H9 (cell line): ENCODE measurements around the gene AFDN. TPM values are rescaled to one million over a fixed set of nuclear protein-coding genes. Genes with fewer than 3 reads are reported as not detected.

ENCODE experiments used
- DNase-seq: peaks from one replicate; pipeline ENCODE4 v3.0.0-alpha.2; 2017
- H2AFZ ChIP-seq: one replicate; pipeline ENCODE4 v1.6.1; 2013; ENCODE audit warnings: mild to moderate bottlenecking, low read length, control low read depth, moderate library complexity
- H2AK5ac ChIP-seq: 2 replicates; pipeline ENCODE4 v1.6.1; 2013; ENCODE audit warnings: low read length, control low read depth, mixed read lengths; ENCODE audit not compliant: insufficient read length
- H2BK120ac ChIP-seq: one replicate; pipeline ENCODE4 v1.6.1; 2013; ENCODE audit warnings: low read depth, mild to moderate bottlenecking, low read length, control low read depth, inconsistent platforms; ENCODE audit not compliant: poor library complexity, severe bottlenecking
- H2BK12ac ChIP-seq: 2 replicates; pipeline ENCODE4 v1.6.1; 2013; ENCODE audit warnings: low read length, control low read depth, mixed read lengths, low read depth; ENCODE audit not compliant: insufficient read length
- H2BK15ac ChIP-seq: 2 replicates; pipeline ENCODE4 v1.6.1; 2013; ENCODE audit warnings: low read depth, low read length, control low read depth
- H2BK20ac ChIP-seq: one replicate; pipeline ENCODE4 v1.6.1; 2013; ENCODE audit warnings: low read depth, mild to moderate bottlenecking, low read length, control low read depth, inconsistent platforms; ENCODE audit not compliant: poor library complexity, severe bottlenecking
- H2BK5ac ChIP-seq: 2 replicates; pipeline ENCODE4 v1.6.1; 2013; ENCODE audit warnings: low read length, control low read depth, mixed read lengths; ENCODE audit not compliant: insufficient read length
- H3K14ac ChIP-seq: 2 replicates; pipeline ENCODE4 v1.6.1; 2013; ENCODE audit warnings: low read length, control low read depth; ENCODE audit not compliant: insufficient read depth
- H3K18ac ChIP-seq: 2 replicates; pipeline ENCODE4 v1.6.1; 2013; ENCODE audit warnings: low read depth, mild to moderate bottlenecking, mixed read lengths, low read length, control low read depth; ENCODE audit not compliant: insufficient read length
- H3K23ac ChIP-seq: 2 replicates; pipeline ENCODE4 v1.6.1; 2013; ENCODE audit warnings: low read length, control low read depth, mixed read lengths, low read depth; ENCODE audit not compliant: insufficient read length
- H3K23me2 ChIP-seq: 2 replicates; pipeline ENCODE4 v1.6.1; 2013; ENCODE audit warnings: low read depth, mild to moderate bottlenecking, mixed read lengths, low read length, control low read depth; ENCODE audit not compliant: insufficient read length, poor library complexity, severe bottlenecking
- H3K27ac ChIP-seq: 2 replicates; pipeline ENCODE4 v1.5.1; 2013; ENCODE audit warnings: low read length, control low read depth, mixed read lengths, low read depth; ENCODE audit not compliant: insufficient read length
- H3K27me3 ChIP-seq: 2 replicates; pipeline ENCODE4 v1.6.1; 2013; ENCODE audit warnings: low read length, control low read depth, inconsistent platforms; ENCODE audit not compliant: insufficient read depth
- H3K4ac ChIP-seq: 2 replicates; pipeline ENCODE4 v1.6.1; 2013; ENCODE audit warnings: low read depth, mild to moderate bottlenecking, control low read depth, inconsistent platforms, low read length, moderate library complexity
- H3K4me1 ChIP-seq: 2 replicates; pipeline ENCODE4 v1.6.1; 2013; ENCODE audit warnings: low read length, control low read depth, inconsistent platforms; ENCODE audit not compliant: insufficient read depth
- H3K4me2 ChIP-seq: 2 replicates; pipeline ENCODE4 v1.6.1; 2013; ENCODE audit warnings: low read length, control low read depth, mixed read lengths; ENCODE audit not compliant: insufficient read length, insufficient read depth
- H3K56ac ChIP-seq: 2 replicates; pipeline ENCODE4 v1.6.1; 2013; ENCODE audit warnings: low read depth, mild to moderate bottlenecking, mixed read lengths, low read length, control low read depth; ENCODE audit not compliant: insufficient read length
- H3K79me1 ChIP-seq: 2 replicates; pipeline ENCODE4 v1.6.1; 2013; ENCODE audit warnings: low read depth, mild to moderate bottlenecking, moderate library complexity, low read length, control low read depth, inconsistent platforms; ENCODE audit not compliant: insufficient read depth, poor library complexity, severe bottlenecking
- H3K79me2 ChIP-seq: 2 replicates; pipeline ENCODE4 v1.6.1; 2013; ENCODE audit warnings: low read length, control low read depth, inconsistent platforms; ENCODE audit not compliant: insufficient read depth
- H3K9ac ChIP-seq: 2 replicates; pipeline ENCODE4 v1.6.1; 2013; ENCODE audit warnings: low read length, control low read depth, mixed read lengths; ENCODE audit not compliant: insufficient read length; ENCODE audit errors: extremely low read depth
- H3K9me3 ChIP-seq: one replicate; pipeline ENCODE4 v1.6.1; 2013; ENCODE audit warnings: low read depth, low read length, inconsistent platforms; ENCODE audit not compliant: control insufficient read depth
- H3T11ph ChIP-seq: one replicate; pipeline ENCODE4 v1.6.1; 2013; ENCODE audit warnings: mild to moderate bottlenecking, low read length, control low read depth, inconsistent platforms
- H4K20me1 ChIP-seq: one replicate; pipeline ENCODE4 v1.6.1; 2013; ENCODE audit not compliant: control insufficient read depth, insufficient read length, insufficient read depth
- H4K5ac ChIP-seq: 2 replicates; pipeline ENCODE4 v1.6.1; 2013; ENCODE audit warnings: low read depth, mild to moderate bottlenecking, mixed read lengths, low read length, control low read depth; ENCODE audit not compliant: insufficient read length
- H4K8ac ChIP-seq: replicated peaks from 2 replicates; pipeline ENCODE4 v1.6.1; 2013; ENCODE audit warnings: low read length, control low read depth, mixed read lengths, low read depth; ENCODE audit not compliant: insufficient read length
- H4K91ac ChIP-seq: 2 replicates; pipeline ENCODE4 v1.6.1; 2013; ENCODE audit warnings: low read depth, mild to moderate bottlenecking, moderate library complexity, mixed read lengths, low read length, control low read depth; ENCODE audit not compliant: insufficient read length
- H3K27ac Mint-ChIP-seq, 3 experiments: 2 replicates in 2 of 3; 3 replicates in 1 of 3; pipeline ENCODE4 v1.8.0; 2020 to 2021; ENCODE audit warnings: mixed read lengths in 3 of 3, mild to moderate bottlenecking in 1 of 3, moderate library complexity in 1 of 3
- H3K27me3 Mint-ChIP-seq: 2 replicates; pipeline ENCODE4 v1.8.0; 2021; ENCODE audit warnings: low read depth, mild to moderate bottlenecking, moderate library complexity, mixed read lengths
- H3K36me3 Mint-ChIP-seq, 3 experiments: 2 replicates in 2 of 3; 3 replicates in 1 of 3; pipeline ENCODE4 v1.8.0; 2020 to 2021; ENCODE audit warnings: low read depth in 3 of 3, mixed read lengths in 3 of 3; ENCODE audit not compliant: insufficient read depth in 1 of 3
- H3K4me1 Mint-ChIP-seq, 2 experiments: 2 replicates each; pipeline ENCODE4 v1.8.0; 2020; ENCODE audit warnings: mixed read lengths in 2 of 2
- H3K4me3 Mint-ChIP-seq, 2 experiments: 2 replicates in 1 of 2; 3 replicates in 1 of 2; pipeline ENCODE4 v1.8.0; 2020 to 2021; ENCODE audit warnings: mild to moderate bottlenecking in 2 of 2, mixed read lengths in 2 of 2, moderate library complexity in 1 of 2
- H3K9me3 Mint-ChIP-seq, 2 experiments: 2 replicates in 1 of 2; 3 replicates in 1 of 2; pipeline ENCODE4 v1.8.0; 2020; ENCODE audit warnings: mild to moderate bottlenecking in 2 of 2, mixed read lengths in 2 of 2, moderate library complexity in 1 of 2
- WGBS: extraction: QIAGEN DNeasy Blood & Tissue Kit; methylation state at CpG from one replicate; pipeline ENCODE4 v1.1.7; 2013; ENCODE audit warnings: missing lambda C conversion rate, low lambda C conversion rate, mixed read lengths; ENCODE audit not compliant: insufficient read length; ENCODE audit errors: extremely low coverage; 5-methylcytosine and 5-hydroxymethylcytosine counted together
- total RNA-seq: library from RNA; stranded (reverse); gene quantifications from 2 replicates; pipeline ENCODE4 v1.2.1, GENCODE V29; 2021
- TF ChIP-seq, protein P1 (sequence below): fragments of 200-600 bp; sonication (generic); conservative IDR thresholded peaks from 3 replicates; pipeline ENCODE4 v1.8.0; 2021; ENCODE audit warnings: antibody characterized with exemption, mild to moderate bottlenecking

Gene AFDN
- total RNA-seq, 1 experiment from 2014 or later = 157 TPM

DNA sequence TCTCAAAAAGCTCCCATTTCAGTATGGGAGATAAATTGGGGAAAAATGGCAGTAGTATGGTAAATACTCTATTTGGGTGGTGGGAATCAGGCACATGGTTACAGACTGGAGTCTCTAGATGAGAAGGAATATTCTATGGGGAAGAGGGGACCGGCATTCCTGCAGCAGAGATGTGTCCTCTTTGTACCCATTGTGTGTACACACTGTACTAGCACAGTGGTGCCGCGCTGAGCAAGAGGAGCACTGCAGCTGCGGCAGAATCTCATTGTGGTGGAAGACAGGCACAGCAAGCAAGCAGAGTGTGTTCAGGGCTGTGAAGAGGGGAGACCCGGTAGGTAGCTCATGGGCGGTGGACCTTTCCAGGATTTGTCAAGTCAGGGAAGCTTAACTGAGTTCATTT is 13.0 kb downstream of the AFDN start:
- peaks cover 5% of the 10 kb centered on the region for H3K79me1 ChIP-seq
- no peak overlapping the region for H3K18ac ChIP-seq
- H4K5ac ChIP-seq = no peak overlapping the region
- whole genome bisulfite sequencing = no CpG with 5 or more reads among the region's 6 CpGs
- no peak overlapping the region for H3K23ac ChIP-seq
- no peak overlapping the region for H3K4me2 ChIP-seq
- no peaks in the 10 kb centered on the region for H4K20me1 ChIP-seq
- H3K14ac ChIP-seq = no peak overlapping the region; the same call in 1 of the 2 replicates
- Mint-ChIP-seq H3K4me1 (peaks cover 15 to 18% of the 10 kb centered on the region in 2 experiments), H3K27me3 (no peaks in the 10 kb centered on the region), H3K27ac (no peak overlapping the region), H3K9me3 (no peaks in the 10 kb centered on the region), H3K4me3 (no peak overlapping the region), H3K36me3 (no peaks in the 10 kb centered on the region)
- H3K79me2 ChIP-seq = peaks cover 59% of the 10 kb centered on the region
- H3K27me3 ChIP-seq = no peaks in the 10 kb centered on the region
- no peak overlapping the region for H3K9ac ChIP-seq
- H4K91ac ChIP-seq = no peak overlapping the region
- TF ChIP-seq, protein P1, sequence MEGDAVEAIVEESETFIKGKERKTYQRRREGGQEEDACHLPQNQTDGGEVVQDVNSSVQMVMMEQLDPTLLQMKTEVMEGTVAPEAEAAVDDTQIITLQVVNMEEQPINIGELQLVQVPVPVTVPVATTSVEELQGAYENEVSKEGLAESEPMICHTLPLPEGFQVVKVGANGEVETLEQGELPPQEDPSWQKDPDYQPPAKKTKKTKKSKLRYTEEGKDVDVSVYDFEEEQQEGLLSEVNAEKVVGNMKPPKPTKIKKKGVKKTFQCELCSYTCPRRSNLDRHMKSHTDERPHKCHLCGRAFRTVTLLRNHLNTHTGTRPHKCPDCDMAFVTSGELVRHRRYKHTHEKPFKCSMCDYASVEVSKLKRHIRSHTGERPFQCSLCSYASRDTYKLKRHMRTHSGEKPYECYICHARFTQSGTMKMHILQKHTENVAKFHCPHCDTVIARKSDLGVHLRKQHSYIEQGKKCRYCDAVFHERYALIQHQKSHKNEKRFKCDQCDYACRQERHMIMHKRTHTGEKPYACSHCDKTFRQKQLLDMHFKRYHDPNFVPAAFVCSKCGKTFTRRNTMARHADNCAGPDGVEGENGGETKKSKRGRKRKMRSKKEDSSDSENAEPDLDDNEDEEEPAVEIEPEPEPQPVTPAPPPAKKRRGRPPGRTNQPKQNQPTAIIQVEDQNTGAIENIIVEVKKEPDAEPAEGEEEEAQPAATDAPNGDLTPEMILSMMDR = no peak
- H3K9me3 ChIP-seq = no peaks in the 10 kb centered on the region
- H2AFZ ChIP-seq = no peak overlapping the region
- H2BK5ac ChIP-seq = no peak overlapping the region
- H3K56ac ChIP-seq = no peak overlapping the region
- no peak overlapping the region for H3K27ac ChIP-seq
- no peak overlapping the region for H3K4ac ChIP-seq
- H2BK12ac ChIP-seq = no peak overlapping the region
- H2BK20ac ChIP-seq = no peak overlapping the region
- no peak overlapping the region for H2AK5ac ChIP-seq
- H2BK15ac ChIP-seq = no peak overlapping the region
- peaks cover 23% of the 10 kb centered on the region; the same call in 1 of the 2 replicates for H3K4me1 ChIP-seq
- H3T11ph ChIP-seq = no peak overlapping the region
- no peak overlapping the region for H2BK120ac ChIP-seq
- no peak overlapping the region for H4K8ac ChIP-seq
- DNase-seq = no peak
- H3K23me2 ChIP-seq = no peaks in the 10 kb centered on the region
